Immature natural killer cell (primary cell): ENCODE results near the gene ATP5MC2. TPM values are rescaled to one million over a fixed set of nuclear protein-coding genes. Genes with fewer than 3 reads are reported as not detected.
A peak's percentile ranks its signal among the peaks of the same experiment; 100 is the strongest.
"Not testable (repeated sequence)": the region's sequence is repeated elsewhere in the genome, so short reads cannot be mapped to it uniquely, and the experiment has no call there.

ENCODE experiments used
- DNase-seq, 3 donors: peaks; one replicate each; pipeline ENCODE4 v3.0.0; 2022; ENCODE audit warnings: mixed read lengths in 1 of 3
- H3K27ac Mint-ChIP-seq, 6 donors: one replicate each; pipeline ENCODE4 v1.8.0; 2020; ENCODE audit warnings: mixed read lengths in 6 of 6, mild to moderate bottlenecking in 5 of 6, inconsistent platforms in 4 of 6, moderate library complexity in 3 of 6
- H3K27me3 Mint-ChIP-seq, 3 donors: one replicate each; pipeline ENCODE4 v1.8.0; 2020 to 2021; ENCODE audit warnings: low read depth in 3 of 3, mild to moderate bottlenecking in 3 of 3, mixed read lengths in 3 of 3, moderate library complexity in 3 of 3, inconsistent platforms in 1 of 3
- H3K36me3 Mint-ChIP-seq, 3 donors: one replicate each; pipeline ENCODE4 v1.8.0; 2020; ENCODE audit warnings: mixed read lengths in 3 of 3, inconsistent platforms in 2 of 3, mild to moderate bottlenecking in 2 of 3
- H3K4me1 Mint-ChIP-seq, 2 donors: one replicate each; pipeline ENCODE4 v1.8.0; 2020; ENCODE audit warnings: inconsistent platforms in 2 of 2, mild to moderate bottlenecking in 2 of 2, mixed read lengths in 2 of 2, moderate library complexity in 1 of 2
- H3K4me3 Mint-ChIP-seq, 5 donors: one replicate each; pipeline ENCODE4 v1.8.0; 2020; ENCODE audit warnings: mild to moderate bottlenecking in 5 of 5, mixed read lengths in 5 of 5, inconsistent platforms in 3 of 5, moderate library complexity in 3 of 5
- H3K9me3 Mint-ChIP-seq, 6 donors: one replicate each; pipeline ENCODE4 v1.8.0; 2020; ENCODE audit warnings: mild to moderate bottlenecking in 6 of 6, mixed read lengths in 6 of 6, inconsistent platforms in 4 of 6, moderate library complexity in 3 of 6
- polyA plus RNA-seq, 3 donors: library from polyadenylated mRNA; unstranded; fragments of 300-500 nt; fragmentation: Illumina TruSeq; gene quantifications; one replicate each; pipeline ENCODE4 v1.2.3, GENCODE V29; 2021

The ATP5MC2 gene
- polyA plus RNA-seq, 3 donors from 2014 or later, result 383 to 495 (median 467) TPM

DNA sequence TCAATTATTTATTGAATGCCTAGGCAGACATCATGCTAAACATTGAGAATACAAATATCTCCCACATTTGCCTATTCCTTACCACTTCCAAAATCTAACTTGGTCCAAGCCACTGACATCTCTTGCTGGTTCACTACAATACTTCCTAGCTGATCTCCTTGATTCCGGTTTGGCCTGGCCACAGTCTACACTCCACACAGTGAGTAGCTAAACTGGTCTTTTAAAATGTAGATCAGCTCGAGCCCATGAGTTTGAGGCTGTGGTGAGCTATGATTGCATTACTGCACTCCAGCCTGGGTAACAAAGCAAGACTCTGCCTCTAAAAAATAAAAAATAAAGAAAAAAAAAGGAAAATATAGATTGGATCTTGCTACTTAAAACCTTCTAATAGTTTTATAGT is 7.6 kb upstream of the ATP5MC2 start:
- peaks cover 5 to 8% (median 6%) of the 10 kb centered on the region in 3 donors for H3K27me3 Mint-ChIP-seq
- no peaks in the 10 kb centered on the region for H3K4me1 Mint-ChIP-seq
- no peaks in the 10 kb centered on the region for H3K9me3 Mint-ChIP-seq
- no peak overlapping the region for H3K27ac Mint-ChIP-seq
- H3K4me3 Mint-ChIP-seq, result no peak overlapping the region
- peaks cover 0 to 2% (median under 1%) of the 10 kb centered on the region in 3 donors for H3K36me3 Mint-ChIP-seq
- DNase-seq, result no peak

DNA sequence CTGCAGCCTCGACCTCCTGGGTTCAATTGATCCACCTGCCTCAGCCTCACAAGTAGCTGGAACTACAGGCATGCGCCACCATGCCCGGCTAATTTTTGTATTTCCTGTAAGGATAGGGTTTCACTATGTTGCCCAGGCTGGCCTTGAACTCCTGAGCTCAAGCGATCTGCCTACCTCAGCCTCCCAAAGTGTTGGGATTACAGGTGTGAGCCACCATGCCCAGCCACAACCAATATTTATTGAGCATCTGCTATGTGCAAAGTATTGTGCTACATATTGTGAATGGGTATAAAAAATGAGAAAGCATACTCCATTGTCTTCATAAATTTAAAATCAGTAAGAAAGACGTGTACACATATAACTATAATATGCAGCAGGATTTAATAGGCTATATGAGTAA is 4.2 kb upstream of the ATP5MC2 start:
- not testable (repeated sequence) for H3K4me3 Mint-ChIP-seq, H3K27ac Mint-ChIP-seq, H3K36me3 Mint-ChIP-seq, DNase-seq, H3K9me3 Mint-ChIP-seq
- Mint-ChIP-seq H3K4me1 (peaks cover 20 to 25% of the 10 kb centered on the region in 2 donors), H3K27me3 (peaks cover 9 to 18% (median 14%) of the 10 kb centered on the region in 3 donors)

DNA sequence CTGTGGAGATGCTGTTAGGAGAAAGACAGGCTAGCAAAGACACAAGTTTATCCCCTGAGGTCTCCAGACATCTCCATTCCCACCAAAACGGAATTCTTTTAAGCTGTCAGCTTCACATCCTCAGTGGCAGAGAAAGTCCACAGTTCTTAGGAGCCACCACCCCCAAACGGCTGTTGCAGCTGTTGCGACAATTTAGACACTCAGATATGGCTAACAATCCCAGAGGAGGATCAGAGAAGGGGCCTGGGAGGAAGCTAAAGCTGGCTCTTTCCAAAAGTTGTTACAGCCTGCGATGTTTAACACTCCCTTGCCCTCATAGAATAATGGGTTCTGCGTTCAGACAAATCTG is 1.9 kb upstream of the ATP5MC2 start:
- Mint-ChIP-seq H3K36me3 (peaks cover 0 to 6% (median 2%) of the 10 kb centered on the region in 3 donors), H3K9me3 (no peaks in the 10 kb centered on the region), H3K4me1 (peaks cover 34 to 46% of the 10 kb centered on the region in 2 donors), H3K27me3 (peaks cover 9 to 18% (median 12%) of the 10 kb centered on the region in 3 donors), H3K27ac (peak overlapping the region in 1 of 6 donors; percentile 14), H3K4me3 (peak overlapping the region; percentile 51 to 96 (median 62))
- no peak for DNase-seq

DNA sequence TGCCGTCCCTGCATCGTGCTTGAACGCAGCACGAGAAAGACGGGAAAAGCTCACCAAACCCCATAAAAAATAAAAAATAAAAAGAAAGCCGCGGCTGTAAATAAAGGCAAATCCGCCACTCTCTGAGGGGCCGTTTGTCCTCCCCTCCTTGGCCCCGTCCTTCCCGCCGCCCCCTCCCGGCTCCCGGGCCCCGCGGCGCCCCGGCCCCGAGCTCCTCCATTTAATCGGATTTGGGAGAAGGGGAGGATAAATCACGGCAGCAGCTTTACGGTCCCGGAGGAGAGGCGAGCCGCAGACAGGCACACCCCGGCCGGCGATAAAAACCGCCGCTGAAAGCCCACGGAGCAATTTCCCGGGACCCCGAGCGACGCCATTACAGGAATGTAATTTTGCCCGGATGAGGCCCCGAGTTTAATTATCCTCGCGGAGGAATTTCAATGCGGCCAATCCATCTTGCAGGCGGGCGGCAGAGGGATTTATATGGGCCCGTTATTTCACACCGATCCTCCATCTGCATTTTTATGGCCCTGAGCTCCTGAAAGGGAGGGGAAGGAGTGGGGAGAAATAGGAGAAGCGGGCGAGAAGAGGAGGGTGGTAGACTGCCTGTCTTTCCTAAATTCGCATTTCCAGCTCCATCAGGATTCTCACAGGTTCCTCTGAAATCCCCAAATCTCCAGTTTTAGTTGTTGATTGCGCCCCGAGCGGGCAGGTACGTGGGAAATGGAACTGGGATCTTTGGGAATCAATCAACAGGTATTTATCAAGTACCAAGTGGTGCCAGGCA is 1.3 kb upstream of the ATP5MC2 start:
- no peaks in the 10 kb centered on the region for H3K9me3 Mint-ChIP-seq
- peaks cover 9 to 18% (median 12%) of the 10 kb centered on the region in 3 donors for H3K27me3 Mint-ChIP-seq
- H3K4me3 Mint-ChIP-seq, result peak overlapping the region; percentile 92 to 97 (median 96)
- H3K27ac Mint-ChIP-seq, result no peak overlapping the region
- peaks cover 0 to 10% (median 2%) of the 10 kb centered on the region in 3 donors for H3K36me3 Mint-ChIP-seq
- H3K4me1 Mint-ChIP-seq, result peaks cover 36 to 51% of the 10 kb centered on the region in 2 donors
- no peak for DNase-seq

DNA sequence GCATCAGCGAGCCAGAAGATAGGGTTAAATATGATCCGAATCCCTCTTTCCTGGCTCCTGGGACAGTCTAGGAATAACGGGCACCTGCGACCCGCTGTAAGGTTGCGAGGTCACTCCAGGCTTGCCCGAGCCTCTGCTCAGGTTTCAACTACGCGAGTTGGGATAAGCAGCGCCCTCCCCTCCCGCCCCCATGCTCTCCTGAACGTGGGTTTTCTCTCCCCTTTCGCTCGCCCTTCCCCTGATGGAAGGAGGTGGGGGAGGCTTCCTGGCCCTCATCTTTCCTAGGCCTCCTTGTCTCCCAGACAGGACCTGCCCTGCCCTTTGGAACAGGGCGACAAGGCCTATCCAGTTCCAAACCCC is 753 bp upstream of the ATP5MC2 start:
- Mint-ChIP-seq H3K4me3 (peak overlapping the region; percentile 92 to 97 (median 96)), H3K4me1 (peaks cover 37 to 51% of the 10 kb centered on the region in 2 donors), H3K36me3 (peaks cover 0 to 11% (median under 1%) of the 10 kb centered on the region in 3 donors), H3K27me3 (peaks cover 9 to 18% (median 12%) of the 10 kb centered on the region in 3 donors), H3K27ac (peak overlapping the region in 1 of 6 donors; percentile 92), H3K9me3 (no peaks in the 10 kb centered on the region)
- DNase-seq, result no peak

DNA sequence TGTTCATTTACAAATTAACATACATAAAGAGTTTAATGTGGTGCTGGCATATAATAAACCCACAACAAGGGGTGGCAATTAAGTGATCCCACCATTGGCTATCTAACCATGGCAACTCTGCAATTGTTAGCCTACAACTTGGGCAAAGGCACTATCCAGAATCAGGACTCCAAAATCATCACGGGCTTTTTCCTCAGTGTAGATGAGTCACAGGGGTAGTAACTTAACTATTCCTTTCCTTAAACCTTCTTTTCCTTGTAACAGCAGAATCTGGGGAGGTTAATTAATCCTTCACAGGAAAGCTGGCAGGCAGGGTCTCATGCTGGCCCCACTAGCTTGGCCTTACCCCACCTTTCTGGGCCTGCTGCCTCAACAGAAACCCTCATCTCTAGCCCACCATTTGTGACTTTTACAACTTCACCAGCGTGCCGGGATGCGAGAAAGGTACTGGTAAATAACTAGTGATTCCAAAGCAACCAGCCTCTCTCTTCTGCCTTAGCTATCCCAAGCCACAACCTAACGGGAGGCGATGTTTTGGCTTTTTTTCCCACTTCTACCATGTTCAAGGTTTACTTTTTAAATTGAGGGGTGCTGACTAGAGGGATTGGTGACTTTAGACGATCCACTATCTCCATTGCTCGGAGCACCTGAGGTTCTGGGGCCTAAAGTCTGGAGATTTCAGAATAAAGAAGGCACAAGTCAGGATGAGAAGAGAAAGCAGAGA is 744 bp downstream of the ATP5MC2 start:
- H3K4me3 Mint-ChIP-seq, result peak overlapping the region; percentile 92 to 97 (median 96)
- H3K27ac Mint-ChIP-seq, result peak overlapping the region; percentile 81 to 97 (median 93)
- peaks cover 4 to 18% (median 6%) of the 10 kb centered on the region in 3 donors for H3K36me3 Mint-ChIP-seq
- H3K9me3 Mint-ChIP-seq, result no peaks in the 10 kb centered on the region
- no peak for DNase-seq
- H3K27me3 Mint-ChIP-seq, result peaks cover 9 to 18% (median 12%) of the 10 kb centered on the region in 3 donors
- peaks cover 43 to 58% of the 10 kb centered on the region in 2 donors for H3K4me1 Mint-ChIP-seq

DNA sequence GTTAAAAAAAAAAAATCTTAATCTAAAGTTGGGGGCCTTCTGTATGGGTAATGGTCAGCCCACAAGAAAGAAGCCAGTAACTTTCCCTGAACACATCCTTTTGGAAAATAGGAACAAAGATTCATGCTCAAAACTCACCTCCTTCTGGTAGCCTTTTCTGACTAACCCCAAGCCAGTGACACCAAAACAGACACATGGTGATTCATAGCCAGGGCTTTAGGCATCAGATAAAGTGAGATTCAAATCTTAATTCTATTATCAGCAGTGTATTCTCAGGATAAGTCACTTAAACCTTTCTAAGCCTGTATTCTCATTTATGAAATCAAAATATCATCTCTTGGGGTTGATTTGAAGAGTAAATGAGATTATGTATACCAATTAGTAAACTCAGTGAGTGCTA is 4.9 kb downstream of the ATP5MC2 start:
- Mint-ChIP-seq H3K4me1 (peaks cover 33 to 50% of the 10 kb centered on the region in 2 donors), H3K36me3 (peaks cover 7 to 32% (median 16%) of the 10 kb centered on the region in 3 donors), H3K9me3 (no peaks in the 10 kb centered on the region), H3K27ac (no peak overlapping the region), H3K4me3 (no peak overlapping the region), H3K27me3 (peaks cover 1 to 3% (median 3%) of the 10 kb centered on the region in 3 donors)
- no peak for DNase-seq

DNA sequence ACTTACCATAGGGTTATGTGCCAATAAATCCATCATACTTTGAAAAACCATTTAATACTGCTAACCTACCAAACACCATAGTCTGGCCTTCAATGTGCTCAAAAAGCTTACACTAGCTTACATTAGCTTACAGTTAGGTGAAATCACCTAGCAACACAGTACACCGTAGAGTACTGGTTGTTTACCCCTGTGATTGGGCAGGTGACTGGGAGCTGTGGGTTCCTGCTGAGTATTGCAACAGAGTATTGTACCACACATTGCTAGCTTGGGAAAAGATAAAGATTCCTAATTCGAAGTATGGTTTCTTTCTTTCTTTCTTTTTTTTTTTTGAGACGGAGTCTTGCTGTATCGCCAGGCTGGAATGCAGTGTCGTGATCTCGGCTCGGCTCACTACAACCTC is 5.6 kb downstream of the ATP5MC2 start:
- Mint-ChIP-seq H3K27me3 (peaks cover 0 to 2% (median 0%) of the 10 kb centered on the region in 3 donors), H3K27ac (no peak overlapping the region), H3K9me3 (no peaks in the 10 kb centered on the region), H3K4me1 (peaks cover 26 to 44% of the 10 kb centered on the region in 2 donors), H3K36me3 (peaks cover 12 to 39% (median 20%) of the 10 kb centered on the region in 3 donors), H3K4me3 (no peak overlapping the region)
- DNase-seq, result no peak

DNA sequence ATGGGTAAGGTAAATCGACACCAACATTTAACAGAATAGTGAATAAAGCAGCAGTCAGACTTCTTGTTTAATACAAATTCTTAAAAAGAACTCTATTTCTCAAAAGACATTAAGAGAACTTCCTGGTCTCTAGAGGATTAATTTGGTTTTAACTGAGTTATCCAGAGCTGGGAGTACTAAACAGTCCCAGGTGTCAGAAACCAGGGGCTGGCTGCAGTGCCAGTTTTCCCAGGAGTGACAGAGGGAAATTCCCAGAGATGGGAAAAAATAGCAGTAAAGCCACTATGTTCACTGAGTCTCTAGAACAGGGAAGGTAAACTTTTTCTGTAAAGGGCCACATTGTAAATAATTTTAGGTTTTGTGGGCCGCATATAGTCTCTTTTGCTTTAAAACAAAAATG is 8.8 kb downstream of the ATP5MC2 start:
- Mint-ChIP-seq H3K4me1 (peaks cover 7 to 15% of the 10 kb centered on the region in 2 donors), H3K27ac (no peak overlapping the region), H3K36me3 (peaks cover 23 to 44% (median 29%) of the 10 kb centered on the region in 3 donors), H3K4me3 (no peak overlapping the region), H3K9me3 (no peaks in the 10 kb centered on the region), H3K27me3 (no peaks in the 10 kb centered on the region)
- DNase-seq, result no peak

DNA sequence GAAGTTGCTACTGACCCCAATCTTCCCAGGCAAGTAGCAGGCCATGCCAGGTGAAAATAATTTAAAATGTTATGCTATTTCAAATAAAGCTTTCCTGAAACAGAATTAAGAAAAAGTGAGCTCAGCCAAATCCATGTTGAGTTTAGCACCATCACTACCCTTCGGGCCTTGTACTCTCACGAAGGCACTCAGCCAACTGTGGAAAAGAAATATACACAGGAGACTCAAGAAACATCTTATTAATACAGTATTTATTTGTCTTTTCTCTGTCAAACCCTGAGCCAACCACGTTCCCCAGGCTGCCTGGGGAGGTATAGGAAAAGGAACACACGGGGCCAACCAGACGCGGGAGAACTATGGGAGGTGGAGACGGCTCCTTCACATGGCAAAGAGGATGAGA is 10.9 kb downstream of the ATP5MC2 start:
- DNase-seq, result no peak
- Mint-ChIP-seq H3K36me3 (peaks cover 19 to 35% (median 21%) of the 10 kb centered on the region in 3 donors), H3K4me1 (peaks cover 0 to 7% of the 10 kb centered on the region in 2 donors), H3K9me3 (peaks cover 0 to 1% (median 0%) of the 10 kb centered on the region in 6 donors), H3K4me3 (no peak overlapping the region), H3K27ac (peak overlapping the region in 1 of 6 donors; percentile 72), H3K27me3 (no peaks in the 10 kb centered on the region)

DNA sequence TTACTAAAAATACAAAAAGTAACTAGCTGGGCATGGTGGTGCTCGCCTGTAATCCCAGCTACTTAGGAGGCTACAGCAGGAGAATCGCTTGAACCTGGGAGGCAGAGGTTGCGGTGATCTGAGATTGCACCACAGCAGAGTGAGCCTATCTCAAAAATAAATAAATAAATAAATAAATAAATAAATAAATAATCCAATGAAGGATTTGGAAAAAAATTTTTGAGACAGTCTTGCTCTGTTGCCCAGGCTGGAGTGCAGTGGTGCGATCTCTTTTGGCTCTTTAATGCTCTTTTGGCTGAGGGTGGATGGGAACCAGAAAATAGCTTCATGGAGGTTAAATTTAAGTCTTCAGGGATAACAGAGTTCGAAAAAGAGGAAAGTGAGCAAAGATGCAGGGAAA is 11.7 kb downstream of the ATP5MC2 start:
- peaks cover 0 to 1% (median 0%) of the 10 kb centered on the region in 6 donors for H3K9me3 Mint-ChIP-seq
- H3K27me3 Mint-ChIP-seq, result no peaks in the 10 kb centered on the region
- H3K36me3 Mint-ChIP-seq, result peaks cover 14 to 28% (median 19%) of the 10 kb centered on the region in 3 donors
- no peak for DNase-seq
- no peak overlapping the region for H3K4me3 Mint-ChIP-seq
- H3K4me1 Mint-ChIP-seq, result no peaks in the 10 kb centered on the region
- peak overlapping the region in 1 of 6 donors; percentile 9 for H3K27ac Mint-ChIP-seq

DNA sequence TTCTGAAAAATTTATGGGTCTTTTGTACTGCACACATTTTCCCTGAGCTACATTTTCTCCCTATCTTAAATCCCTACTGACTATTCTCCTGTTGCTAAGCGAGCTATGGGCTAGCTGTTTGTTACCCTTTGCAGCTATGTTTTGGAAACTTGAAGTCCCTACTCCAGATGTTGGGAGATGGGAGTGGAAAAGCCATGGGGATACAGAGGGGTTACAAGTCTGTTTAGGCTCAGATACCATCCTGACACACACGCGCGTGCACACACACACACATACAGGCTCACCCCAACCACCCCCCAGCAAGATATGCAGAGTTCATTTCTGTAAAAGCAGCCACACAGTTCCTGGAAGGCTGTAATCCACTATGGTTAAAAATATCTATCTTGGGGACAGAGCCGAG is 15.8 kb downstream of the ATP5MC2 start:
- H3K4me1 Mint-ChIP-seq, result no peaks in the 10 kb centered on the region
- peaks cover 0 to 1% (median 0%) of the 10 kb centered on the region in 6 donors for H3K9me3 Mint-ChIP-seq
- no peak for DNase-seq
- H3K4me3 Mint-ChIP-seq, result no peak overlapping the region
- no peak overlapping the region for H3K27ac Mint-ChIP-seq
- peaks cover 6 to 13% (median 11%) of the 10 kb centered on the region in 3 donors for H3K36me3 Mint-ChIP-seq
- peaks cover 0 to 2% (median 1%) of the 10 kb centered on the region in 3 donors for H3K27me3 Mint-ChIP-seq

DNA sequence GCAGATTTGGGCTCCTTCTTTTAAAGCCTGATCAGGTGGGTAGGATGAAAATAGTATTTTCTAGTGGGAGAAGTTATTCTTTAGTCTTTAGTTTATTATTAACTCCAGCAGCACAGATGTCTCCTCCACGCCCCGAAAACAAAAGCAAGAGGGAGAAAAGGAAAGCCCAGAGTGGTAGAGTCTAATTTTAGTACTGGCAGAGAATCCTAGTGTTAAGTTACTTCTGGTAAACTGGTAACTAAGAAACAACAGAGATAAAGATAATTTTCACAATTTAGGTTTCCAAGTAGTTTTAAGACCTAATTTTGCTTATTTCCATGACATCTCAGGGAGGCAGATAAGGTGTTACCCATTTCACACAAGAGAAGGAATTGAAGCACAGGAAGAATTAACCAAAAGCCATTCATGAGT is 16.3 kb downstream of the ATP5MC2 start:
- H3K27me3 Mint-ChIP-seq, result peaks cover 0 to 2% (median 1%) of the 10 kb centered on the region in 3 donors
- H3K36me3 Mint-ChIP-seq, result peaks cover 4 to 10% (median 10%) of the 10 kb centered on the region in 3 donors
- no peak overlapping the region for H3K4me3 Mint-ChIP-seq
- no peak overlapping the region for H3K27ac Mint-ChIP-seq
- H3K4me1 Mint-ChIP-seq, result no peaks in the 10 kb centered on the region
- DNase-seq, result no peak
- H3K9me3 Mint-ChIP-seq, result peaks cover 0 to 1% (median 0%) of the 10 kb centered on the region in 6 donors

DNA sequence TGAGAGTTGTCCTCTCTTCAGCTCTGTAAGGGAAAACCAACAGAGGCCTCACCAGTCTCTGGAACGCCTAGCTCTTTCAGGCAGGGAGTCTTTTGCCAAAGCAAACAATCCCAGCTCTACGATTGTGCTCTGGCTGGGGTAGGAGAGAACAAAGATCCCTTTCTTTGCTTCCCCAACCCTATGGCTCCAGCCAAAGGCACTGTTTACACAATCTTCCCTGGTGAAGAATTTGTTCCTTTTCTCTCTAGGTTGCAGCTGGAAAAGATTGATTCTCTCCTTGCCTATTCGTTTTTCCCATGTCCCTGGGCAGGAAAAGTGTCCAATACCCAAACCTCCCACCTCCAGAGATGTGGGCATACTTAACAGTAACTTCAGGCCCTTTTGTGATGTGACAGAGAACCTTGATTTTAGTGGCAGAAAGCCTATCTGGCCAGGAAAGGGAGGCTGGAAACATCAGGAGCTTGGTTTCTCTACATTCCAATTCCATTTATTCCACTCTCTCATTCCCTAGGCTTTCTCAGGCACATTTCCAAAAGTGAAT is 16.8 kb downstream of the ATP5MC2 start:
- peaks cover 0 to 1% (median 0%) of the 10 kb centered on the region in 6 donors for H3K9me3 Mint-ChIP-seq
- no peak overlapping the region for H3K4me3 Mint-ChIP-seq
- H3K36me3 Mint-ChIP-seq, result peaks cover 0 to 6% (median 6%) of the 10 kb centered on the region in 3 donors
- H3K27me3 Mint-ChIP-seq, result peaks cover 0 to 2% (median 1%) of the 10 kb centered on the region in 3 donors
- H3K4me1 Mint-ChIP-seq, result no peaks in the 10 kb centered on the region
- no peak for DNase-seq
- no peak overlapping the region for H3K27ac Mint-ChIP-seq
